IgD-negative memory B cell (primary cell): ENCODE results near the gene MAP3K5. TPM values are rescaled to one million over a fixed set of nuclear protein-coding genes. Genes with fewer than 3 reads are reported as not detected.
A peak's percentile ranks its signal among the peaks of the same experiment; 100 is the strongest.

Experiments used
- H3K27ac Mint-ChIP-seq, 3 donors: one replicate each; pipeline ENCODE4 v1.8.0; 2020 to 2022; ENCODE audit warnings: mild to moderate bottlenecking in 3 of 3, mixed read lengths in 3 of 3, moderate library complexity in 1 of 3
- H3K27me3 Mint-ChIP-seq: one replicate; pipeline ENCODE4 v1.8.0; 2021; ENCODE audit warnings: mixed read lengths
- H3K36me3 Mint-ChIP-seq: one replicate; pipeline ENCODE4 v1.8.0; 2020; ENCODE audit warnings: mild to moderate bottlenecking, mixed read lengths
- H3K4me1 Mint-ChIP-seq, 3 donors: one replicate each; pipeline ENCODE4 v1.8.0; 2020 to 2022; ENCODE audit warnings: mixed read lengths in 3 of 3, mild to moderate bottlenecking in 1 of 3
- H3K4me3 Mint-ChIP-seq, 4 donors: one replicate each; pipeline ENCODE4 v1.8.0; 2020 to 2022; ENCODE audit warnings: mild to moderate bottlenecking in 4 of 4, mixed read lengths in 4 of 4, moderate library complexity in 3 of 4
- H3K9me3 Mint-ChIP-seq, 3 donors: one replicate each; pipeline ENCODE4 v1.8.0; 2020 to 2021; ENCODE audit warnings: mixed read lengths in 3 of 3, mild to moderate bottlenecking in 1 of 3
- polyA plus RNA-seq: library from polyadenylated mRNA; unstranded; fragments of 300-500 nt; fragmentation: Illumina TruSeq; gene quantifications from one replicate; pipeline ENCODE4 v1.2.3, GENCODE V29; 2021

MAP3K5 gene
- polyA plus RNA-seq, 1 donor from 2014 or later: 6.0 TPM

DNA sequence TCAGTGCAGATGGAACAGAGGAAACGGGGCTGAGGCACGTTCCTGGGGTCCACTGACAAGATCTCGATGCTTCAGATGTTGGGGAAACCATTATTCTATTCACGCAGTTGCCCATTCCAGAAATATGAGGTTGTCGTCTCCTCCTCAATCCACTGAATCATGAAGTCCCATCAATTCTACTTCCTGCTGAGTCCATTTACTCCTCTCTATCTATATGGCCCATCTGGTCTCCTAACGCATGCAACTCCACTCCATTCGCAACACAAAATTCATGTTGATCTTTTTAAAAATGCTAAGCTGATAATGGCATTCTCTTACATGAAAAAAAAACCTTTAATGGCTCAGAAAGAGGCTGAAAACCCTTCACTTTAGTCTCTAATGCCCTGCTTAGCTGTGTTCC lies 37.5 kb downstream of the MAP3K5 start:
- H3K4me1 Mint-ChIP-seq: peaks cover 18 to 41% (median 26%) of the 10 kb centered on the region in 3 donors

DNA sequence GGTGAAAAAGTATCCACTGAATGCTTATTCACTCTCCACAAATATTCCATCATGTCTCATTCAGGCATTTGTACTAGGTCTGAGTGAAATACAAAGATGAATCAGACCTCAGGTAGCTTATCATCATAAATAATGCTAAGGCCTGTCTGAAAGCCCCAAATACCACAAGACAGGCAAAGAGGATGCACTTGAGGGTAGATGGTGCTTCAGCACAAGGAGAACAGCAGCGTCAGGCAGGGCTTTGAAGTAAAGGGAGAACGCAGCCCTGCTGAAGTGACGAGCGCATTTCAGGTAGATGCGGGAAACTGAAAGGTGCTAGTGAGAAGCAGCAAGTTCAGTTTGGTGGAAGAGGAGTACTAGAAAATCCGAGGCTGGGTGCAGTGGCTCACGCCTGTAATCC lies 38.7 kb downstream of the MAP3K5 start:
- peaks cover 18 to 43% (median 28%) of the 10 kb centered on the region in 3 donors for H3K4me1 Mint-ChIP-seq
- H3K4me3 Mint-ChIP-seq: no peak overlapping the region
- peak overlapping the region in 2 of 3 donors; percentile 43 to 59 for H3K27ac Mint-ChIP-seq
- no peaks in the 10 kb centered on the region for H3K27me3 Mint-ChIP-seq
- no peaks in the 10 kb centered on the region for H3K9me3 Mint-ChIP-seq
- H3K36me3 Mint-ChIP-seq: peaks cover 3% of the 10 kb centered on the region

More for the DNA sequence above, 37.5 kb downstream of the MAP3K5 start:
- H3K9me3 Mint-ChIP-seq: no peaks in the 10 kb centered on the region
- H3K27me3 Mint-ChIP-seq: no peaks in the 10 kb centered on the region
- H3K4me3 Mint-ChIP-seq: peak overlapping the region in 1 of 4 donors; percentile 56
- H3K36me3 Mint-ChIP-seq: peaks cover 3% of the 10 kb centered on the region
- H3K27ac Mint-ChIP-seq: no peak overlapping the region

DNA sequence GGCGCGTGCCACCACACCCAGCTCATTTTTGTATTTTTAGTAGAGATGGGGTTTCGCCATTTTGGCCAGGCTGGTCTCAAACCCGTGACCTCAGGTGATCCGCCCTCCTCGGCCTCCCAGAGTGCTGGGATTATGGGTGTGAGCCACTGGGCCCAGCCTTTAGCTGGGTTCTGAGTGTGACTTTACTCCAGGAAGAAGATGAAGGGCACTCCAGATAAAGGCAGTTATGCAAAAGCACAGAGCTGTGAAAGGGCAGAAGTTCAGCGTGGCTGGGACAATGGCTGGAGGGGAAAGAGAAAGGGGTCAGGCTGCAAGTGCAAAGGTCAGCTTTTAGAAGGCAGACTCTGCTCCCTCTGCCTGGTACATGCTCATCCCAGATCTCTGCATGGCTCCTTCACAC lies 39.7 kb downstream of the MAP3K5 start:
- peaks cover 3% of the 10 kb centered on the region for H3K36me3 Mint-ChIP-seq
- H3K27ac Mint-ChIP-seq: peak overlapping the region in 2 of 3 donors; percentile 84 to 95
- H3K27me3 Mint-ChIP-seq: no peaks in the 10 kb centered on the region
- H3K4me1 Mint-ChIP-seq: peaks cover 18 to 43% (median 28%) of the 10 kb centered on the region in 3 donors
- no peaks in the 10 kb centered on the region for H3K9me3 Mint-ChIP-seq
- peak overlapping the region in 2 of 4 donors; percentile 32 to 68 for H3K4me3 Mint-ChIP-seq

DNA sequence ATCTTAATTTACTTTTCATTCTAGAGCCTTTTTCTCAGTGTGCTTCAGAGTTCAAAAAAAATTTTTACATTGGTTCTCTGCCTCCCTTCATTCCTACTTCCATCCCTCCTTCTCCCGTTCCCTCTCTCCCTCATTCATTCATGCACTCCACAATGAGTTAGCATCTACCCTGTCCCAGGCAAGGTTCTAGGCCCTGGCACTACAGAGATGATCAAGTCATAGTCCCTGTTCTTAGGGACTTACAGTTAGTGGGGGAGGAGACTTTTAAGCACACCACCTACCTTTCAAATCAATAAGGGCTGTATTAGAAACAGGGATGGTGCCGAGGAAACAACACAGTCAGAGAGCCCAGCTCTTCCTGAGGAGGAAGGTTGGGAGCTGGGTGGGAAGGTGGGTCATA lies 40.3 kb downstream of the MAP3K5 start:
- peaks cover 15 to 40% (median 25%) of the 10 kb centered on the region in 3 donors for H3K4me1 Mint-ChIP-seq
- peak overlapping the region in 2 of 3 donors; percentile 84 to 95 for H3K27ac Mint-ChIP-seq
- no peaks in the 10 kb centered on the region for H3K9me3 Mint-ChIP-seq
- H3K27me3 Mint-ChIP-seq: no peaks in the 10 kb centered on the region
- peaks cover 3% of the 10 kb centered on the region for H3K36me3 Mint-ChIP-seq
- peak overlapping the region; percentile 0 to 78 (median 78) for H3K4me3 Mint-ChIP-seq

DNA sequence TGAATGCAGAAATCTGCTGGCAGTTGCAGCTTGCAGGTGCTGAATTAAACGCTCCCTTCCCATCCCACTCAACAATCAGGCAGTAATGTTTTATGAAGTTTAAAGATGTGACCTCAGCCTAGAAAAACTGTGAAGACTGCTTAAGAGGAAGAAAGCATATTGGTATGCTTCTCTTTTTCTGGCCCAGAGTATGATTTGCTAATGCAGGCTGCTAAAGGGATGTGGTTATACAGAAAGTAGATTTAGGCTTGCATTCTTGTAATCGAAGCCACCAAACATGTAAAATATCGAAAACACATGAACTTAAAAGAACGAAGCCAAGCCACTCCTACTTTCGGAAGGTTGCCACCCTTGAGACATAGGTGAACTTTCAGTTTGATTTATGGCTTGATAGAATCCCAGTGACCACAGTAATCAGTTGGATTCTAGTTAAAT lies 40.7 kb downstream of the MAP3K5 start:
- H3K4me3 Mint-ChIP-seq: peak overlapping the region; percentile 0 to 78 (median 78)
- no peaks in the 10 kb centered on the region for H3K9me3 Mint-ChIP-seq
- peak overlapping the region; percentile 0 to 95 (median 84) for H3K27ac Mint-ChIP-seq
- H3K27me3 Mint-ChIP-seq: no peaks in the 10 kb centered on the region
- H3K36me3 Mint-ChIP-seq: peaks cover 3% of the 10 kb centered on the region
- H3K4me1 Mint-ChIP-seq: peaks cover 11 to 40% (median 23%) of the 10 kb centered on the region in 3 donors

DNA sequence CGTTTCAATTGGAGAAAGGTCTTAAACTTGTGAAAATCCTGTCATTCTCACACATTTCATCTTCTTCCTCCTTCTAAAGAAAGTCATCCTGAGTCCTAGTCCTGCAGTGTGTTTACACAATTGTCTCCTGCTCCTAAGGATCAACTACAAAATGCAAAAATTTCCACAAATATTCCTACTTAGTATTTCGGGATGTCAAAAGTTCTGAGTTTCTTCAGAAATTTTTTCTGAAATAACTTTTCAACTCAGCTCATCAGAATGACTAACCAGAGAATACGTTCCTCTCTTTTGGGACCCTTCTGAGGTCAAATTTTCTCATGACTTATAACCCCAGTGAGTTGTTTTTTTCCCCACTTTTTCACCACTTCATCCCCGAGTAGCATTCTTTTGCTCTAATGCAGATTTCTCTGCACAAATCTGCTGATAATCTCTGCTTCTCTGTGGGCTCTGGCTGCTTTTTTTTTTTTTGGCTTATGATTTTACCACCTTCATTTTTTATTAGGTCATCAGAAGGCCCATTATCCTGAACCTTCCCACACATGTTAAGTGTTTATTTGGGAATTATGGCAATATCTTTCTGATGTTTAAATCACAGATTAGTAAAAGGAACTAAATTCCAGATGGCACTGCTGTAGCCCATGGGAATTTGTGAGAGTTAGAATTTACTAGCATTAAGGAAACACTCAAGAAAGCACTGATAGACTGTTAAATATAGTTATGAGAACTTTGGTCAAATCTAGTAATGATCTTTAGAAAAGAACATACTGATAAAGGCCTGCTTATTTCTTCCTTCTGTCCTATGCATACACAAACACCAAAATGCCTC lies 41.4 kb downstream of the MAP3K5 start:
- Mint-ChIP-seq H3K27me3 (no peaks in the 10 kb centered on the region), H3K4me3 (peak overlapping the region in 3 of 4 donors; percentile 0 to 78 (median 78)), H3K9me3 (no peaks in the 10 kb centered on the region), H3K27ac (peak overlapping the region in 2 of 3 donors; percentile 0 to 66), H3K36me3 (peaks cover 3% of the 10 kb centered on the region), H3K4me1 (peaks cover 17 to 40% (median 23%) of the 10 kb centered on the region in 3 donors)

GRCh38 chr6:136749359-136749997 lies 42.8 kb downstream of the MAP3K5 start:
- Mint-ChIP-seq H3K9me3 (no peaks in the 10 kb centered on the region), H3K27ac (no peak overlapping the region), H3K27me3 (no peaks in the 10 kb centered on the region), H3K4me3 (no peak overlapping the region), H3K36me3 (no peaks in the 10 kb centered on the region), H3K4me1 (peaks cover 20 to 41% (median 23%) of the 10 kb centered on the region in 3 donors)

DNA sequence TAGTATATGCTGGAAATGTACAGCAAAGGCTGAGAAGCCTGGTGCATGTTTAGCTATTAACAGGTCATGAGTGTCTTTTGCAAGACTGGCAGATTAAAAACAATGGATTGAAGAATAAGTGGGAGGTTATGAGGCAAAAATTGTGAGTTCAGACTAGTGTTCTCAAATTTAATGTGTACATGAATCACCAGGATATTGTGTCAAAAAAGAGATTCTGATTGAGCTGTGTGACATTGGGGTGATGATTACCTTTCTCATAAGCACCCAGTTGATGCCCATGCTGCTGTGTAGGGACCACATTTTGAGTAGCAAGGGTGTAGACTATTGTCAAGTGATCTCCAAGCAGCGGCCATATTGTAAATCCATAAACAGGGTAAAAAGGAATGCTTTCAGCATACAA lies 44.8 kb downstream of the MAP3K5 start:
- H3K36me3 Mint-ChIP-seq: peaks cover 4% of the 10 kb centered on the region
- no peak overlapping the region for H3K27ac Mint-ChIP-seq
- no peak overlapping the region for H3K4me3 Mint-ChIP-seq
- no peaks in the 10 kb centered on the region for H3K27me3 Mint-ChIP-seq
- peaks cover 0 to 3% (median 0%) of the 10 kb centered on the region in 3 donors for H3K9me3 Mint-ChIP-seq
- H3K4me1 Mint-ChIP-seq: peaks cover 16 to 35% (median 17%) of the 10 kb centered on the region in 3 donors

DNA sequence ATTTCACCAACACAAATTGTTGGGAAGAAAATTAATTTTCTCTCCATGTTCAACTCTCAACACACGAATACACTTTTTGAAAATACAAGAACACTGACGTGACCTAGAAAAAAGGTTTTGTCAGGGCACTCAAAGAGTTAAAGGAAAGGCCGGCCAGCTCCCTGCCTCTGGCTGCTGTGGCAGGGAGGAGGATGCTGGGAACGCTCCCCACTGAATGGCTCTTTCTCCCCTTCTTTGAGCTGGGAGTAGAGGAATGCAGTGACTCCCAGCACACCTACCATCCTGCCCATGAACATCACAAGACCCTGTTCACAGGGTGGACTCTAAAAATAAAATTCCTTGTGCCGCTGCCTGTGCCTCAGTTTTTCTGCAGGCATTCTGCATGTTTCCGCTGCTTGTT lies 47.0 kb downstream of the MAP3K5 start:
- peaks cover 0 to 3% (median 0%) of the 10 kb centered on the region in 3 donors for H3K9me3 Mint-ChIP-seq
- peaks cover 13 to 23% (median 16%) of the 10 kb centered on the region in 3 donors for H3K4me1 Mint-ChIP-seq
- no peak overlapping the region for H3K4me3 Mint-ChIP-seq
- H3K27me3 Mint-ChIP-seq: no peaks in the 10 kb centered on the region
- peak overlapping the region in 2 of 3 donors; percentile 2 to 59 for H3K27ac Mint-ChIP-seq
- peaks cover 4% of the 10 kb centered on the region for H3K36me3 Mint-ChIP-seq

DNA sequence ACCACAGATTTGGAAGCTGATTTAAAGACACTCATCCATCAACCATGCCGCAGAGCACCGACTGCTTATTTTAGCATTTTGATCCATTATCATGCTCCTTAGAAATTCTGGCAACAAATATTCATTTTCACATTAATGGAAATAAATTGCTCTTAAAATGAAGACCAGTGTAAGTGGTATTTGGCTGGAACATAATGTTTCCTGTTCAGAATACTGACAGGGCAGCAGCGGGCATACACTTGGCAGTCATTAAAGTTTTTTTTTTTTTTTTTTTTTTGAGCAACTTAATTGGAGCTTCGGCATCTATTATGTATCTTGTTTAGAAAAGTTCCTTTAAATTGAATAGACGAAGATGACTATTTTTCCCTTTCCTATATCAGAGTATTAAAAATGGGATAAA lies 47.4 kb downstream of the MAP3K5 start:
- no peak overlapping the region for H3K4me3 Mint-ChIP-seq

GRCh38 chr6:136742125-136742524 lies 50.2 kb downstream of the MAP3K5 start:
- Mint-ChIP-seq H3K27ac (no peak overlapping the region), H3K4me3 (no peak overlapping the region), H3K4me1 (peaks cover 7 to 23% (median 16%) of the 10 kb centered on the region in 3 donors), H3K27me3 (no peaks in the 10 kb centered on the region), H3K9me3 (peaks cover 0 to 3% (median 0%) of the 10 kb centered on the region in 3 donors), H3K36me3 (peaks cover 4% of the 10 kb centered on the region)

More for the DNA sequence above, 47.4 kb downstream of the MAP3K5 start:
- peaks cover 9 to 21% (median 16%) of the 10 kb centered on the region in 3 donors for H3K4me1 Mint-ChIP-seq
- no peaks in the 10 kb centered on the region for H3K27me3 Mint-ChIP-seq
- H3K9me3 Mint-ChIP-seq: peaks cover 0 to 3% (median 0%) of the 10 kb centered on the region in 3 donors
- H3K36me3 Mint-ChIP-seq: peaks cover 4% of the 10 kb centered on the region
- H3K27ac Mint-ChIP-seq: no peak overlapping the region

GRCh38 chr6:136740050-136740974 lies 52.0 kb downstream of the MAP3K5 start:
- no peaks in the 10 kb centered on the region for H3K27me3 Mint-ChIP-seq
- peaks cover 4% of the 10 kb centered on the region for H3K36me3 Mint-ChIP-seq
- H3K4me3 Mint-ChIP-seq: no peak overlapping the region
- H3K27ac Mint-ChIP-seq: peak overlapping the region in 1 of 3 donors; percentile 63
- peaks cover 0 to 3% (median 0%) of the 10 kb centered on the region in 3 donors for H3K9me3 Mint-ChIP-seq
- peaks cover 6 to 21% (median 7%) of the 10 kb centered on the region in 3 donors for H3K4me1 Mint-ChIP-seq

DNA sequence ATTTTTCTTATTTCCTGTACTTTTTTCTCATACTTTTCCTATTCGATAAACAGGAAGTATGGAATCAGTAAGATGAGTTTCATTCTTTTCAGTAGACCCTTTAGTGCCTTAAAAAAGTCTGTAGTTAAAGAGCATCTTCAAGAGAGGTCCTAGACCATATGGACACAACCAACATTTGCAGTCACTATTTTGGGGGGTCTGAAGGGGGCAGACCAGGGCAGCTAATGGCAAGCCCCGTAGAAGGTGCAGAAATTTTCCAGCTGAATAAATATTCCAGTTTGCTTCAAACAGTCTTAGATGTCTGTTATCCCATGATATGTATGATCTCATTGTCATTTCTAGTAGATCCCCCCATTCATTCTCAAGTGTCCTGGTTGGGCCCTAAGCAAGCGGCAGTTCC lies 52.8 kb downstream of the MAP3K5 start:
- H3K9me3 Mint-ChIP-seq: peaks cover 0 to 3% (median 0%) of the 10 kb centered on the region in 3 donors
- no peaks in the 10 kb centered on the region for H3K27me3 Mint-ChIP-seq
- H3K36me3 Mint-ChIP-seq: peaks cover 4% of the 10 kb centered on the region
- no peak overlapping the region for H3K4me3 Mint-ChIP-seq
- peaks cover 7 to 18% (median 12%) of the 10 kb centered on the region in 3 donors for H3K4me1 Mint-ChIP-seq
- H3K27ac Mint-ChIP-seq: peak overlapping the region in 1 of 3 donors; percentile 63

DNA sequence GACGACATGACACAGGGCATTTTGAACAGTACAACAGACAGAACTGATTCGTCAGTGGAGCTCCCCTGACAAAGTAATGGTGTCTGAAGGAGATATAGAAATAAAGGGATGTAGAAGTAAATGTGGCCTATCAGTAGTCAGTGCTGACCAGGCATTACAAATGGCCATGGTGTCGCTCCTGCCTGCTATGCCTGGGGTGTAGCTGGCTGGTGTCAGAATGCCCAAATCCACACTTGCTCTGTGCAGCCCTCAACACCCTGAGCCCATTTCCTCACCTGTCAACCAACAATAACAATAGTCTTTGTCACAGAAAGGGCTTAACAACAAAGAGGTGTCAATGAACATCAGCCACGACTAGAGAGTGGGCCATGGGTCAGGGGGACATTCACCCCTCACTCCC lies 53.2 kb downstream of the MAP3K5 start:
- Mint-ChIP-seq H3K4me3 (peak overlapping the region in 1 of 4 donors; percentile 19), H3K36me3 (peaks cover 4% of the 10 kb centered on the region), H3K27me3 (no peaks in the 10 kb centered on the region), H3K27ac (no peak overlapping the region), H3K9me3 (peaks cover 0 to 3% (median 0%) of the 10 kb centered on the region in 3 donors), H3K4me1 (peaks cover 7 to 16% (median 12%) of the 10 kb centered on the region in 3 donors)
